ENCODE results near the gene PKP2. TPM values are rescaled to one million over a fixed set of nuclear protein-coding genes. Genes with fewer than 3 reads are reported as not detected.
"Not testable (repeated sequence)": the region's sequence is repeated elsewhere in the genome, so short reads cannot be mapped to it uniquely, and the experiment has no call there.

The PKP2 gene
- total RNA-seq, 1 donor from 2014 or later = 11.5 TPM

- no peak for DNase-seq
These were observed 717 bp downstream of the PKP2 start for GRCh38 chr12:32895688-32896431.

GRCh38 chr12:32894566-32894965 lies 2.0 kb downstream of the PKP2 start:
- DNase-seq = no peak

GRCh38 chr12:32893458-32893857 lies 3.1 kb downstream of the PKP2 start:
- no peak for DNase-seq

GRCh38 chr12:32893043-32893442 lies 3.5 kb downstream of the PKP2 start:
- no peak for DNase-seq

GRCh38 chr12:32892369-32892768 lies 4.2 kb downstream of the PKP2 start:
- not testable (repeated sequence) for DNase-seq

- DNase-seq = no peak
These were observed 4.6 kb downstream of the PKP2 start for GRCh38 chr12:32891956-32892355.

- no peak for DNase-seq
These were observed 5.1 kb downstream of the PKP2 start for GRCh38 chr12:32891526-32891925.

GRCh38 chr12:32889011-32889760 lies 7.4 kb downstream of the PKP2 start:
- peak; percentile 31 for DNase-seq

- DNase-seq = no peak
These were observed 9.5 kb downstream of the PKP2 start for GRCh38 chr12:32887058-32887457.

- DNase-seq = no peak
These were observed 10.7 kb downstream of the PKP2 start for GRCh38 chr12:32885831-32886230.

GRCh38 chr12:32884962-32885361 lies 11.6 kb downstream of the PKP2 start:
- DNase-seq = no peak

GRCh38 chr12:32881702-32882101 lies 14.9 kb downstream of the PKP2 start:
- no peak for DNase-seq

- DNase-seq = no peak
These were observed 15.5 kb downstream of the PKP2 start for GRCh38 chr12:32881107-32881506.

- not testable (repeated sequence) for DNase-seq
These were observed 17.5 kb downstream of the PKP2 start for GRCh38 chr12:32879066-32879465.

GRCh38 chr12:32877601-32878459 lies 18.7 kb downstream of the PKP2 start:
- DNase-seq = peak; percentile 40

- no peak for DNase-seq
These were observed 20.6 kb downstream of the PKP2 start for GRCh38 chr12:32876004-32876403.

GRCh38 chr12:32874975-32875374 lies 21.6 kb downstream of the PKP2 start:
- no peak for DNase-seq

- DNase-seq = no peak
These were observed 22.5 kb downstream of the PKP2 start for GRCh38 chr12:32874078-32874477.

GRCh38 chr12:32872416-32872815 lies 24.2 kb downstream of the PKP2 start:
- DNase-seq = not testable (repeated sequence)

- no peak for DNase-seq
These were observed 25.9 kb downstream of the PKP2 start for GRCh38 chr12:32870716-32871115.

- DNase-seq = no peak
These were observed 27.7 kb downstream of the PKP2 start for GRCh38 chr12:32868885-32869284.

GRCh38 chr12:32864731-32865130 lies 31.8 kb downstream of the PKP2 start:
- DNase-seq = no peak

- DNase-seq = no peak
These were observed 33.4 kb downstream of the PKP2 start for GRCh38 chr12:32863128-32863527.
